PC-3 (cell line): ENCODE results near the gene TNKS2. TPM values are rescaled to one million over a fixed set of nuclear protein-coding genes. Genes with fewer than 3 reads are reported as not detected.

Source experiments
- ATAC-seq: fragments of 200-7000 bp; cut with Tn5 transposase; 2 replicates; pipeline ENCODE4 v1.9.1; 2020; ENCODE audit warnings: mild to moderate bottlenecking, moderate library complexity
- BruUV-seq: library from RNA; stranded (reverse); fragments of 400-500 nt; replicated peaks from 2 replicates; lab custom pipeline; 2021; lab: Mats Ljungman, UMichigan
- CTCF ChIA-PET: fragments of 300-600 bp; sonication (Branson Sonifier 250); formaldehyde crosslinking; loops from one replicate; lab custom pipeline; 2022; ENCODE audit warnings: antibody characterized with exemption; lab: Charles Lee
- POLR2A ChIA-PET: fragments of 300-600 bp; sonication (Branson Sonifier 250); formaldehyde crosslinking; loops from one replicate; lab custom pipeline; 2022; ENCODE audit warnings: antibody characterized with exemption; ENCODE audit not compliant: unreplicated experiment; lab: Charles Lee
- DNase-seq: peaks from one replicate; pipeline ENCODE4 v3.0.0-alpha.2; 2015
- H2AFZ ChIP-seq: fragments of 300-600 bp; sonication (generic); 2 replicates; pipeline ENCODE4 v1.6.0; 2016; ENCODE audit warnings: antibody characterized with exemption, low read length
- H3F3A ChIP-seq: fragments of 300-600 bp; sonication (generic); one replicate; pipeline ENCODE4 v1.6.0; 2017; ENCODE audit warnings: antibody characterized with exemption, low read length, control low read depth, mild to moderate bottlenecking; ENCODE audit not compliant: unreplicated experiment
- H3K27ac ChIP-seq: fragments of 300-600 bp; sonication (generic); 2 replicates; pipeline ENCODE4 v1.5.1; 2016; ENCODE audit warnings: mild to moderate bottlenecking, low read length
- H3K27me3 ChIP-seq: fragments of 300-600 bp; sonication (generic); 2 replicates; pipeline ENCODE4 v1.6.1; 2016; ENCODE audit warnings: low read length, mixed read lengths
- H3K36me3 ChIP-seq: fragments of 300-600 bp; sonication (generic); 2 replicates; pipeline ENCODE4 v1.6.1; 2016; ENCODE audit warnings: low read depth, mixed run types, low read length, mixed read lengths
- H3K4me1 ChIP-seq: fragments of 300-600 bp; sonication (generic); 2 replicates; pipeline ENCODE4 v1.5.1; 2016; ENCODE audit warnings: low read length; ENCODE audit not compliant: insufficient read depth
- H3K4me2 ChIP-seq: fragments of 300-600 bp; sonication (generic); 2 replicates; pipeline ENCODE4 v1.6.0; 2016; ENCODE audit warnings: low read length
- H3K4me3 ChIP-seq: fragments of 300-600 bp; sonication (generic); 2 replicates; pipeline ENCODE4 v1.5.1; 2016; ENCODE audit warnings: mild to moderate bottlenecking, low read length, mixed read lengths
- H3K79me2 ChIP-seq: fragments of 300-600 bp; sonication (generic); 2 replicates; pipeline ENCODE4 v1.6.1; 2017; ENCODE audit warnings: low read length, mixed read lengths
- H3K9ac ChIP-seq: fragments of 300-600 bp; sonication (generic); 2 replicates; pipeline ENCODE4 v1.6.0; 2016; ENCODE audit warnings: mild to moderate bottlenecking, low read length
- H3K9me2 ChIP-seq: fragments of 300-600 bp; sonication (generic); replicated peaks from 2 replicates; pipeline ENCODE4 v1.6.1; 2016; ENCODE audit warnings: mixed run types, low read length, mixed read lengths
- H3K9me3 ChIP-seq: fragments of 300-600 bp; sonication (generic); 2 replicates; pipeline ENCODE4 v1.6.1; 2016; ENCODE audit warnings: low read length, mixed read lengths
- H4K20me1 ChIP-seq: fragments of 300-600 bp; sonication (generic); 2 replicates; pipeline ENCODE4 v1.6.1; 2016; ENCODE audit warnings: low read length, mixed read lengths
- EZH2 ChIP-seq: fragments of 300-600 bp; sonication (generic); IDR thresholded peaks from one replicate; pipeline ENCODE4 v1.6.1; 2017; ENCODE audit warnings: antibody characterized with exemption, mild to moderate bottlenecking, low read length; ENCODE audit not compliant: unreplicated experiment
- EZH2phosphoT487 ChIP-seq: fragments of 300-600 bp; sonication (generic); IDR thresholded peaks from 2 replicates; pipeline ENCODE4 v1.6.1; 2018; ENCODE audit warnings: mild to moderate bottlenecking, antibody characterized with exemption, low read length, borderline replicate concordance
- intact Hi-C: fragments of 100-400 bp; cut with micrococcal nuclease; formaldehyde crosslinking; loops from 2 replicates; pipeline ENCODE4 v1.9.0; 2023
- total RNA-seq: library from RNA; depleted of rRNA; stranded (reverse); fragments of >200 nt; gene quantifications from 2 replicates; pipeline ENCODE4 v1.2.3, GENCODE V29; 2014
- TF ChIP-seq, protein P1 (sequence below): fragments of 300-600 bp; sonication (generic); conservative IDR thresholded peaks from 2 replicates; pipeline ENCODE4 v1.5.1; 2017; ENCODE audit warnings: antibody characterized with exemption, low read depth, mild to moderate bottlenecking, low read length

The TNKS2 gene
- total RNA-seq, 1 experiment from 2014 or later, result 14.5 TPM

GRCh38 chr10:91813251-91813650 is 15.0 kb downstream of the TNKS2 start:
- H3K9me2 ChIP-seq, result no peaks in the 10 kb centered on the region
- H3K4me2 ChIP-seq, result no peak overlapping the region
- H3K4me1 ChIP-seq, result no peaks in the 10 kb centered on the region
- peaks cover 27% of the 10 kb centered on the region for H3K79me2 ChIP-seq
- ChIA-PET POLR2A (interaction anchor here (0.6 kb wide), 1 partner anchor 38 kb away, joined by 3 read pairs; no protein-coding TSS in a partner anchor), CTCF (no interaction called here)
- no peak overlapping the region for H3K27ac ChIP-seq
- ATAC-seq, result no peak
- no peaks in the 10 kb centered on the region for H3F3A ChIP-seq
- H3K9ac ChIP-seq, result no peak overlapping the region
- H2AFZ ChIP-seq, result no peak overlapping the region
- H3K9me3 ChIP-seq, result no peaks in the 10 kb centered on the region
- no peak overlapping the region for H3K4me3 ChIP-seq
- TF ChIP-seq EZH2phosphoT487 (no peak), EZH2 (no peak)
- TF ChIP-seq, protein P1, sequence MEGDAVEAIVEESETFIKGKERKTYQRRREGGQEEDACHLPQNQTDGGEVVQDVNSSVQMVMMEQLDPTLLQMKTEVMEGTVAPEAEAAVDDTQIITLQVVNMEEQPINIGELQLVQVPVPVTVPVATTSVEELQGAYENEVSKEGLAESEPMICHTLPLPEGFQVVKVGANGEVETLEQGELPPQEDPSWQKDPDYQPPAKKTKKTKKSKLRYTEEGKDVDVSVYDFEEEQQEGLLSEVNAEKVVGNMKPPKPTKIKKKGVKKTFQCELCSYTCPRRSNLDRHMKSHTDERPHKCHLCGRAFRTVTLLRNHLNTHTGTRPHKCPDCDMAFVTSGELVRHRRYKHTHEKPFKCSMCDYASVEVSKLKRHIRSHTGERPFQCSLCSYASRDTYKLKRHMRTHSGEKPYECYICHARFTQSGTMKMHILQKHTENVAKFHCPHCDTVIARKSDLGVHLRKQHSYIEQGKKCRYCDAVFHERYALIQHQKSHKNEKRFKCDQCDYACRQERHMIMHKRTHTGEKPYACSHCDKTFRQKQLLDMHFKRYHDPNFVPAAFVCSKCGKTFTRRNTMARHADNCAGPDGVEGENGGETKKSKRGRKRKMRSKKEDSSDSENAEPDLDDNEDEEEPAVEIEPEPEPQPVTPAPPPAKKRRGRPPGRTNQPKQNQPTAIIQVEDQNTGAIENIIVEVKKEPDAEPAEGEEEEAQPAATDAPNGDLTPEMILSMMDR, result no peak
- peaks cover 15% of the 10 kb centered on the region; the same call in 1 of the 2 replicates for H3K36me3 ChIP-seq
- no peak for DNase-seq
- no TSS peak for BruUV-seq
- intact Hi-C loops, result no loop called here
- no peaks in the 10 kb centered on the region for H3K27me3 ChIP-seq
- no peaks in the 10 kb centered on the region for H4K20me1 ChIP-seq

- BruUV-seq, result no TSS peak
- peaks cover 32% of the 10 kb centered on the region; the same call in 1 of the 2 replicates for H3K36me3 ChIP-seq
- no peak overlapping the region for H3K4me2 ChIP-seq
- ChIA-PET POLR2A (no interaction called here), CTCF (no interaction called here)
- H3F3A ChIP-seq, result no peaks in the 10 kb centered on the region
- H3K9me3 ChIP-seq, result no peaks in the 10 kb centered on the region
- no peaks in the 10 kb centered on the region for H4K20me1 ChIP-seq
- intact Hi-C loops, result no loop called here
- H3K27ac ChIP-seq, result no peak overlapping the region
- no peaks in the 10 kb centered on the region for H3K27me3 ChIP-seq
- H3K9ac ChIP-seq, result no peak overlapping the region
- TF ChIP-seq EZH2phosphoT487 (no peak), EZH2 (no peak)
- TF ChIP-seq, protein P1, result no peak
- no peak overlapping the region for H3K4me3 ChIP-seq
- H3K79me2 ChIP-seq, result 0 out of 2 replicates have a peak, but pooled peaks cover 7% of the 10 kb centered on the region
- H3K4me1 ChIP-seq, result no peaks in the 10 kb centered on the region
- no peaks in the 10 kb centered on the region for H3K9me2 ChIP-seq
- no peak for ATAC-seq
- no peak overlapping the region for H2AFZ ChIP-seq
- DNase-seq, result no peak
Measured at GRCh38 chr10:91816981-91817380, 18.8 kb downstream of the TNKS2 start.

DNA sequence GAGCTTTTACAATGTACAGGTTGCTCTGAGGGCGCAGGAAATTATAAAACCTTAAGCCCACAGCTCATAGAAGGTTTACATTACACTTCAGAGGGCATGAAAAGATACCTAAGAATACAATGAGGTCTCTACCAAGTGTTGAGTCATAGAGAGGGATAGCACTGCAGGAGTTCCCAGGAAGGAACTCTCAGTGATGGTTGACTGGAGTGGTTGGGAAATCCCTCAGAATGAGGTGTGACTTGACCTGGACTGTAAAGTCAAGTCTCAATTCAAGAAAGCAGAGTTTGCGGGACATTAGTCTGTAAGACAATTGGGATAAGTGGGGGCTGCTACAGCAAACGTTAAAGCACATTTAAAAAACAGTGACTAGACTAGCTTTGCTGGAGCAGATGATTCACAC is 21.9 kb downstream of the TNKS2 start:
- Histone ChIP-seq H3K36me3 (peaks cover 25% of the 10 kb centered on the region; the same call in 1 of the 2 replicates), H3K9me3 (no peaks in the 10 kb centered on the region), H3K9ac (no peak overlapping the region), H3K27ac (no peak overlapping the region), H3K27me3 (no peaks in the 10 kb centered on the region), H2AFZ (no peak overlapping the region), H3K4me2 (no peak overlapping the region), H3K4me1 (no peaks in the 10 kb centered on the region), H4K20me1 (no peaks in the 10 kb centered on the region), H3K9me2 (no peaks in the 10 kb centered on the region), H3K4me3 (no peak overlapping the region), H3F3A (no peaks in the 10 kb centered on the region), H3K79me2 (no peaks in the 10 kb centered on the region)
- intact Hi-C loops, result no loop called here
- ChIA-PET POLR2A (no interaction called here), CTCF (no interaction called here)
- ATAC-seq, result no peak
- no peak for TF ChIP-seq EZH2phosphoT487
- TF ChIP-seq, protein P1, result no peak
- TF ChIP-seq EZH2, result no peak
- no TSS peak for BruUV-seq
- DNase-seq, result no peak
